Aorta (tissue), 5 donors: ENCODE data around the gene PROZ. TPM values are rescaled to one million over a fixed set of nuclear protein-coding genes. Genes with fewer than 3 reads are reported as not detected.

ENCODE experiments used
- ATAC-seq: fragments of 200-7000 bp; cut with Tn5 transposase; one replicate; pipeline ENCODE4 v1.9.1; 2022; ENCODE audit warnings: moderate library complexity; ENCODE audit not compliant: low FRiP score
- DNase-seq, 2 donors: peaks; one replicate each; pipeline ENCODE4 v3.0.0-alpha.2; 2020
- H3K27ac ChIP-seq, 2 donors: one replicate each; pipeline ENCODE4 v1.5.1; 2013; ENCODE audit warnings: low read length in 2 of 2, mild to moderate bottlenecking in 2 of 2, moderate library complexity in 2 of 2, control low read depth in 1 of 2, inconsistent platforms in 1 of 2, low read depth in 1 of 2
- H3K27me3 ChIP-seq, 2 donors: one replicate each; pipeline ENCODE4 v1.6.1; 2013; ENCODE audit warnings: control low read depth in 1 of 2, low read length in 1 of 2, mild to moderate bottlenecking in 1 of 2, moderate library complexity in 1 of 2; ENCODE audit not compliant: insufficient read depth in 2 of 2, control insufficient read depth in 1 of 2
- H3K36me3 ChIP-seq, 2 donors: one replicate each; pipeline ENCODE4 v1.6.1; 2013; ENCODE audit warnings: control low read depth in 1 of 2, low read length in 1 of 2, mild to moderate bottlenecking in 1 of 2; ENCODE audit not compliant: insufficient read depth in 2 of 2, control insufficient read depth in 1 of 2
- H3K4me1 ChIP-seq, 2 donors: one replicate each; pipeline ENCODE4 v1.6.1; 2013; ENCODE audit warnings: low read length in 2 of 2, control low read depth in 1 of 2, mild to moderate bottlenecking in 1 of 2, moderate library complexity in 1 of 2; ENCODE audit not compliant: insufficient read depth in 2 of 2, control insufficient read depth in 1 of 2
- H3K4me3 ChIP-seq, 2 donors: one replicate each; pipeline ENCODE4 v1.5.1; 2013; ENCODE audit warnings: low read length in 2 of 2, control low read depth in 1 of 2, mild to moderate bottlenecking in 1 of 2
- H3K9me3 ChIP-seq: one replicate; pipeline ENCODE4 v1.6.1; 2013; ENCODE audit warnings: mild to moderate bottlenecking, low read length; ENCODE audit not compliant: control insufficient read depth
- WGBS, 2 donors: extraction: QIAGEN DNeasy Blood & Tissue Kit; methylation state at CpG; one replicate each; pipeline ENCODE4 v1.1.7; 2013; 5-methylcytosine and 5-hydroxymethylcytosine counted together
- intact Hi-C, 2 donors: fragments of 100-400 bp; cut with DNase I; formaldehyde crosslinking; loops; one replicate each; pipeline versions ENCODE4 v1.14.2 to v1.15.0; 2022
- polyA plus RNA-seq, 2 donors: library from polyadenylated mRNA; stranded (reverse); fragments of 200-250 nt; gene quantifications; one replicate each; pipeline ENCODE4 v1.2.3, GENCODE V29; 2013
- total RNA-seq, 2 donors: library from RNA; stranded (reverse); fragmentation: NEBNext Ultra II Directional; extraction: Animal tissue kit (Norgen Biotek cat#: 25700); gene quantifications; one replicate each; pipeline ENCODE4 v1.2.1, GENCODE V29; 2021
- donor health status: healthy with polysubstance abuse.
- donor health status: Bipolar disorder and iron deficiency.
- donor health status: DM: no; HTN: no; CAD: no.
- donor health status: DM: no; HTN: no; CAD: no.
- donor health status: DM: yes; HTN: yes; CAD: no.

Gene PROZ
- total and polyA plus RNA-seq, 4 donors = not detected

DNA sequence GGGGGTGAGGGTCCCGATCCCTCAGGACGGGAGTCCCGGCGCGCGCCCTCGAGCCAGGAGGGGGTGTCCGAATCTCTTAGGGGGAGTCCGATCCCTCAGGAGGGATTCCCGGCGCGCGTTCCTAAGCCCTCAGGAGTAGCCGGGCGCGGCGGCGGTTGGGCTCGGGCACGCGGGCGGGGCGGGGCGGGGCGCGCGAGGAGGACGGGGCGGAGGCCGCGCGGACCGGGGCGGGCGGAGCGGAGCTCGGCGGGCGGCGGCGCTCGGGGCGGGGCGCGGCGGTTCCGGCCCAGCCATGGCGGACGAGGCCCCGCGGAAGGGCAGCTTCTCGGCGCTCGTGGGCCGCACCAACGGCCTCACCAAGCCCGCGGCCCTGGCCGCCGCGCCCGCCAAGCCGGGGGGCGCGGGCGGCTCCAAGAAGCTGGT, 50.9 kb downstream of the PROZ start, which contains the start of gene CUL4A:
Gene CUL4A, plus strand, starts transcription at position 278 of the 423 bp plus-strand sequence. Its CDS starts 15 bp downstream, at position 293.
- DNase-seq = peak; percentile 87 to 93
- peak within 1 kb of the TSS; percentile 90 to 98 for H3K27ac ChIP-seq
- no peaks in the 10 kb centered on the region for H3K36me3 ChIP-seq
- intact Hi-C loops = loop anchor here in 1 of 2 donors (5.0 kb wide), 2 partner anchors 52 to 172 kb away; partner anchors contain the start of gene PROZ
- peak within 1 kb of the TSS; percentile 64 to 68 for H3K4me3 ChIP-seq
- peak; percentile 84 for ATAC-seq
- H3K27me3 ChIP-seq = no peaks in the 10 kb centered on the region
- no peaks in the 10 kb centered on the region for H3K9me3 ChIP-seq
- WGBS, 2 donors = 0 to 1% methylated on average over 15 to 66 of the region's 66 CpGs
- no peaks in the 10 kb centered on the region for H3K4me1 ChIP-seq

DNA sequence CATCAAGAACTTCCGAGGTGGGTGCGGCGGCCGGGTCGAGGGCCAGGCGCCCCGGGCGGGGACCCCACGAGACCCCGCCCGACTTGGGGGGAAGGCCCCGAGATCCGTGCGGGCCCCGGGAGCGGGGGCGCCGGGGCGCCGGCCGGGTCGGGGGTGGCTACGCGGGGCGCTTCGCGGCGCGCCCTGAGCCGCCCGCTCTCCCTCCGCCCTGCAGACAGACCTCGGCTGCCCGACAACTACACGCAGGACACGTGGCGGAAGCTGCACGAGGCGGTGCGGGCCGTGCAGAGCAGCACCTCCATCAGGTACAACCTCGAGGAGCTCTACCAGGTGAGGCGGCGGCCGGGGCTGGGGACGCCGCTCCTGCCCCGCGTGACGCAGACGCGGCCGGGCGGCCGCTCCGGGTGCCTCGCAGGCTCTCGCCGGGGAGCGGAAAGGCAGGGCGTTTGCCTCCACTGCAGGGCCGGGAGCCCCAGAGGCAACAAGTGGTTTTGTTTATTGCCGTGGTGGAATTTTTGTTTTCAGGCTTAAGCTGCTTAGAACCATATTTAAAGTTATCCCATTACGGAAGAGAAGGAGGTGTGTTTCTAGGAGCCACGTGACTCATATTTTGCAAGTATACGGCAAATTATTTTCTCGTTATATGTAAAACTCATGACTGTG, 51.4 kb downstream of the PROZ start:
- Histone ChIP-seq H3K36me3 (no peaks in the 10 kb centered on the region), H3K9me3 (no peaks in the 10 kb centered on the region), H3K27ac (peak overlapping the region; percentile 49 to 98), H3K4me1 (no peaks in the 10 kb centered on the region), H3K27me3 (no peaks in the 10 kb centered on the region), H3K4me3 (peak overlapping the region; percentile 64 to 68)
- WGBS, 2 donors = 0 to 1% methylated on average over 33 to 67 of the region's 67 CpGs
- intact Hi-C loops = loop anchor here in 1 of 2 donors (5.0 kb wide), 2 partner anchors 53 to 173 kb away; partner anchors contain the start of gene PROZ
- ATAC-seq (no peak), DNase-seq (peak; percentile 70 to 85)

DNA sequence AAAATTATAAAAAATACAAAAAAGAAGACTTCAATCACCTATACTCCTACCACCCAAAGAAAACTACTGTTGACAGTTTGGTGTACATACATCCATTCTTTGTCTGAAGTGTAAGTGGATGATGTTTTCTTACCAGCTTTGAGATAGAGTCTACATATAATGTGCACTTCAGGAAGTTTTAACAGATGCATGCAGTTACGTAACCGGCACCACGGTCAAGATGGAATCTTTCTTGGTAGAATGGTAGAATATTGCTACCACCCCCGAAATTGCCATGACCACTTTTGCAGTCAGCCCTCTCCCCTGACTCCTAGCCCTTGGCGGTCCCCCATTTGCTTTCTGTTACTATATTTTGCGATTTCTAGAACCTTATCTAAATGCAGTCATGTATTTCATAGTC, 52.4 kb downstream of the PROZ start:
- DNase-seq (no peak), ATAC-seq (no peak)
- no peak overlapping the region for H3K27ac ChIP-seq
- intact Hi-C loops = no loop called here
- no peaks in the 10 kb centered on the region for H3K27me3 ChIP-seq
- 92 to 93% methylated on average over 6 of the region's 6 CpGs for WGBS, 2 donors
- no peaks in the 10 kb centered on the region for H3K9me3 ChIP-seq
- H3K4me3 ChIP-seq = no peak overlapping the region
- H3K4me1 ChIP-seq = no peaks in the 10 kb centered on the region
- no peaks in the 10 kb centered on the region for H3K36me3 ChIP-seq

DNA sequence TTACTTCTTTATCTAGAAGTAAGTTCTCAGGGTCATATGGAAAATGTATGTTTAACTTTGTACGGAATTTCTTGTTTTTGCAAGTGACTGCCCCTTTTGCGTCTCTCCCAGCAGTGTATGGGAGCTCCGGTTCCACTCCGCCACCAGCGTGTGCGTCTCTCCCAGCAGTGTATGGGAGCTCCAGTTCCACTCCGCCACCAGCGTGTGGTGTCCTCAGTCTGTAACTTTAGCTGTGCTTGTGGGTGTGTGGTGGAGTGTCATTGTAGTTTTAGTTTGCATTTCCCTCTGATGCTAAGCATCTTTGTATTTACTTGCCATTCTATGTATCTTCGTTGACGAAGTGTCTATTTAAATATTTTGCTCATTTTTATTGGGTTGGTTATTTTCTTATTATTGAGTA, 53.3 kb downstream of the PROZ start:
- Histone ChIP-seq H3K9me3 (no peaks in the 10 kb centered on the region), H3K27ac (no peak overlapping the region), H3K4me3 (no peak overlapping the region), H3K27me3 (no peaks in the 10 kb centered on the region), H3K36me3 (no peaks in the 10 kb centered on the region), H3K4me1 (no peaks in the 10 kb centered on the region)
- 94 to 96% methylated on average over 10 of the region's 10 CpGs for WGBS, 2 donors
- ATAC-seq (no peak), DNase-seq (no peak)
- intact Hi-C loops = no loop called here

DNA sequence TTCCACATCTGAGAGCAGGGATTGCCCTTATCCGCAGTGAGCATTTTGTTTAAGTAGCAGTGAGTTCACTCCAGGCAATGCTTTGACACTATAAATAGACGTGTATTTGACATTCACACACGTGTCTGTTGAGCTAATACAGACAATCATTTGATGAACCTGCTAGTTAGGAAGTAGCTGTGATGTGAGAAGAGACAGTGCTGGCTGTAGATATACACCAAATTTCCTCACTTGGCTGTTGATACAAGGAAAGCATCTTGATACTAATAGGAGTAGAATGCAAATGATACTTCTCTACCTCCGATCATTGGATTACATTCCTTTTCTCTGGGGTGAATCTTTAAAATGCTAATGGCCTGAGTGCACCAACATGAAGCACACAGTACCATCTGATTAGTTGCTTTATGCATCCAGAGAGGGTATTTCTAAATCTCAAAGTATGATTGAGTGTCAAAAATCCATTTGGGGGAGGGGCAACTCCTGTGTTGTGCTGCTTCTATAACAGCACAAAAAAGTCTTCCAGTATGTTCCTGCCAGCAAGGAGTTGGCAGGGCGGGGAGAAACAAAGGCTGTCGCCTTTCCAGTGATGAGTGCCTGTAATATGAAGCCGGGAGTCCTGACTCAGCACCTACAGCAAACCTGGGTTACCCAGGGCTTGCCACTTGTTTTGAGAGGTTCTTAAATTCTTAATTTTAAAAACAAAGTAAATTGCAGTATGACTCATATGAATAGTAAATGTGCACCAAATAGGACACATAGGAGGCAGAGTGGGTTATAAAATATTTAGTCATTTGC, 58.0 kb downstream of the PROZ start:
- Histone ChIP-seq H3K27ac (no peak overlapping the region), H3K4me1 (no peaks in the 10 kb centered on the region), H3K27me3 (no peaks in the 10 kb centered on the region), H3K9me3 (no peaks in the 10 kb centered on the region), H3K4me3 (no peak overlapping the region), H3K36me3 (peaks cover 0 to 1% of the 10 kb centered on the region in 2 donors)
- ATAC-seq (peak; percentile 48), DNase-seq (no peak)
- 8 to 9% methylated on average over 7 of the region's 7 CpGs for WGBS, 2 donors
- intact Hi-C loops = no loop called here

DNA sequence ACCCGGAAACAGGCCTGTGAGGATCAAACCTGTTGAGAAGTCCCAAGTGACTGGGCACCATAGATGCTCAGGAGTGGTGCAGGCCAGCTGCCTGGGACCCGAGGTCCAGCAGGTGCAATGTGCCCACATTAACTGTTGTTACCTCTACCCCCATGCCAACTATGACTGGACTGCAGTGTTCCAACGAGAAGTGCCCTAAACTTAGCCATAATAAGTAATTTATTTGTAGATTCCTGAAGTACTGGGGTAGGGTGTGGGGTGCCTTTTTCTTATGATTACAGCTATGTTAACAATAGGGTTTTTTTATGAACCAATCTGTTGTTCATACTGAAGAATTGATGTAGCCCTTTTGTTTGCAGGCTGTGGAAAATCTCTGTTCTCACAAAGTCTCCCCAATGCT, 60.1 kb downstream of the PROZ start:
- intact Hi-C loops = no loop called here
- H3K4me3 ChIP-seq = no peak overlapping the region
- 72 to 78% methylated on average over 3 of the region's 3 CpGs for whole genome bisulfite sequencing, 2 donors
- H3K27me3 ChIP-seq = no peaks in the 10 kb centered on the region
- no peak for ATAC-seq
- no peak overlapping the region for H3K27ac ChIP-seq
- peaks cover 0 to 1% of the 10 kb centered on the region in 2 donors for H3K36me3 ChIP-seq
- no peaks in the 10 kb centered on the region for H3K9me3 ChIP-seq
- DNase-seq = no peak
- no peaks in the 10 kb centered on the region for H3K4me1 ChIP-seq

DNA sequence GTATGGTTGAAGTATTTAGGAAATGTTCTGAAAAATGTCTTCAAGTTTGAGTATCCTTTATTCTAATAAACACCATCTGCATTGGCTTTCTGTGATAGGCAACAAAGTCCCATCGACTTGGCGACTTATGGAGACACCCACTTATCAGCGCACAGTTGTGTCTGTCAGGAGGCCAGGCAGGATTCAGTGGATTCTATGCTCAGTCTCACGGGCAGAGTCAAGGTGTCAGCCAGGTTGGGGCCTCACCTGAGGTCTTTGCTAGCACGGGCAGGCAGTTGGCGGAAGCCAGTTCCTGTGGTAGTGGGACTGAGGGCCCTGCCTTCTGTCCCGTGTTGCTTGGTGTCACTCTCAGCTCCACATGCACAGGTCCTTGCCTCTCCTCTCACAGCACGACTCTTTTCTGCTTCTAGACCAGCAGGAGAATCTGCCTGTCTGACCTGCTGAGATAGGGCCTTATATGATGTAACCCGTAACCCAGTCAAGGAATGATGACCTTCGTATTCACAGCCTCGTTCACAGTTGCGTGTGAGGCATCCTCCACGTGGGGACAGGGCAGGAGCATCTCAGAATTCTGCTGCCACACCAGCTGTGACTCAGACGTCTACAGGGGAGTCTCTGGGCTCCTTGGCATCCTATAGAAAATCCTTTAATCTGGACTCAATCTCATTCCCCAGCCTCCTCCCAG, 61.0 kb downstream of the PROZ start:
- Histone ChIP-seq H3K36me3 (peaks cover 0 to 1% of the 10 kb centered on the region in 2 donors), H3K4me3 (no peak overlapping the region), H3K4me1 (no peaks in the 10 kb centered on the region), H3K27ac (no peak overlapping the region), H3K27me3 (no peaks in the 10 kb centered on the region), H3K9me3 (no peaks in the 10 kb centered on the region)
- whole genome bisulfite sequencing, 2 donors = 84 to 88% methylated on average over 14 of the region's 14 CpGs
- no peak for ATAC-seq
- intact Hi-C loops = no loop called here
- DNase-seq = no peak

DNA sequence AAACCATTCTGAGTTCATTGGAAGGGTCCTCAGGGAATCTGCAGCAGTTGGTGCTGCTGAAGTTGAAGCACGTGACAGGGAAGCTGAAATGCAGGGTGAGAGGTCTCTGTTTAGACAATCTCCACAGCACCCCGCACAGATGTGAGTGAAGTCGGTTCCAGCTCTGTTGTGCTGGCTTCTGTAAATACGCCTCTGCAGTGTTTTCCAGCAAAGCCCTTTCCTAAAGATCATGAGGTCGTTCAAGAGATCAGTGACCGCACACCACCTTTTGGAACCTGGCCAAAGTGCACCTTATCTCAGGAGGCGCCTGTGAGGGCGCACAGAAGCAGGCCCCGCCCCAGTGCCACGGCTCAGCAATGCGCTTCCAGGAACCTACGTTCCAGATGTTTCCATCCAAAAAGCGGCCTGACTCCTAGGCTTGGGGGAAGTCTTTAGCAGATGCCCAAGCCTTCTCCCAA, 61.7 kb downstream of the PROZ start:
- Histone ChIP-seq H3K4me3 (no peak overlapping the region), H3K4me1 (no peaks in the 10 kb centered on the region), H3K9me3 (no peaks in the 10 kb centered on the region), H3K27ac (no peak overlapping the region), H3K36me3 (peaks cover 0 to 1% of the 10 kb centered on the region in 2 donors), H3K27me3 (no peaks in the 10 kb centered on the region)
- WGBS, 2 donors = 72 to 74% methylated on average over 13 of the region's 13 CpGs
- no peak for DNase-seq
- intact Hi-C loops = no loop called here
- ATAC-seq = no peak
